Measurements from ENCODE around the gene EFCAB11. TPM values are rescaled to one million over a fixed set of nuclear protein-coding genes. Genes with fewer than 3 reads are reported as not detected.

EFCAB11 gene
- total RNA-seq, 6 donors from 2014 or later: 1.9 to 9.4 (median 4.6) TPM

DNA sequence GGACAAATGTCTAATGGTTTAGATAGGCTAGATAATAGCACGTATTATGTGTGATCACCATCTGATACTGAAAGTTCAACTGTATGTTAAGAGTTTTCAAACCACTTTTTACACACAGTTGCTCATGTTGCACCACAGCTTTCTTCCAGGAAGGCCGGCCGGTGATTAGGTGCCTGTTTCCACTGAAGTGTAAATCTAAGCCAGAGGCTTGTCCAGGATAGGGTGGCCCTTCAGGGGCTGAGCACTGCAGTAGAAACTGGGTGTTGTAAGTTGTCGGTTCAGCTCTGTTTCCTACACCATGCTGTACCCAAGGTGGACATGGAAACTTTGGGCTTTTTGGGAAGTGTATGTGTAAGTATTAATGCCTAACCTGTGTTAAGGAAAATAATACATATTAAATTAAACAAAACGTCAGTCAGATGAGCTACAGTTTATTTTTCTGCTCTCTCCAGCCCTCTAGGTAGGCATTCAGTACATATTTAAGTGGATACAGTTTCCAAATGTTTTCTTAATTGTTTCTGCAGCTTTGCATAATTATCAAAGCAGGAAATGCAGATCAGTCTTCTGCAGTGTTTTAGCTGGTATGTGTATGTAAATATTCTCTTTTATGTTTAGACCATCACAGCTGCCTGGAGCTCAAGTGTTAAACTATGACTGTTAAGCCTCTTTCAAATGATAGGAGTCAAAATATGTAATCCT lies 32.1 kb upstream of the EFCAB11 start:
- Histone ChIP-seq H3K9me3 (no peaks in the 10 kb centered on the region), H3K4me1 (no peaks in the 10 kb centered on the region), H3K36me3 (peaks cover 0 to 48% (median 11%) of the 10 kb centered on the region in 4 donors), H3K4me3 (no peak overlapping the region), H3K27me3 (no peaks in the 10 kb centered on the region), H3K27ac (no peak overlapping the region)
- 85 to 89% methylated on average over 5 of the region's 5 CpGs for WGBS, 2 donors
- TF ChIP-seq, protein P1, sequence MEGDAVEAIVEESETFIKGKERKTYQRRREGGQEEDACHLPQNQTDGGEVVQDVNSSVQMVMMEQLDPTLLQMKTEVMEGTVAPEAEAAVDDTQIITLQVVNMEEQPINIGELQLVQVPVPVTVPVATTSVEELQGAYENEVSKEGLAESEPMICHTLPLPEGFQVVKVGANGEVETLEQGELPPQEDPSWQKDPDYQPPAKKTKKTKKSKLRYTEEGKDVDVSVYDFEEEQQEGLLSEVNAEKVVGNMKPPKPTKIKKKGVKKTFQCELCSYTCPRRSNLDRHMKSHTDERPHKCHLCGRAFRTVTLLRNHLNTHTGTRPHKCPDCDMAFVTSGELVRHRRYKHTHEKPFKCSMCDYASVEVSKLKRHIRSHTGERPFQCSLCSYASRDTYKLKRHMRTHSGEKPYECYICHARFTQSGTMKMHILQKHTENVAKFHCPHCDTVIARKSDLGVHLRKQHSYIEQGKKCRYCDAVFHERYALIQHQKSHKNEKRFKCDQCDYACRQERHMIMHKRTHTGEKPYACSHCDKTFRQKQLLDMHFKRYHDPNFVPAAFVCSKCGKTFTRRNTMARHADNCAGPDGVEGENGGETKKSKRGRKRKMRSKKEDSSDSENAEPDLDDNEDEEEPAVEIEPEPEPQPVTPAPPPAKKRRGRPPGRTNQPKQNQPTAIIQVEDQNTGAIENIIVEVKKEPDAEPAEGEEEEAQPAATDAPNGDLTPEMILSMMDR (IDR thresholded peaks at IDR 0.05): no peak
- no peak for TF ChIP-seq POLR2AphosphoS5 (IDR thresholded peaks at IDR 0.05)
- no peak for TF ChIP-seq EP300 (IDR thresholded peaks at IDR 0.05)
- no peak for TF ChIP-seq POLR2A (IDR thresholded peaks at IDR 0.05)
- DNase-seq (no peak), ATAC-seq (ENCODE audit: low FRiP score in 2 of 2) (no peak)

DNA sequence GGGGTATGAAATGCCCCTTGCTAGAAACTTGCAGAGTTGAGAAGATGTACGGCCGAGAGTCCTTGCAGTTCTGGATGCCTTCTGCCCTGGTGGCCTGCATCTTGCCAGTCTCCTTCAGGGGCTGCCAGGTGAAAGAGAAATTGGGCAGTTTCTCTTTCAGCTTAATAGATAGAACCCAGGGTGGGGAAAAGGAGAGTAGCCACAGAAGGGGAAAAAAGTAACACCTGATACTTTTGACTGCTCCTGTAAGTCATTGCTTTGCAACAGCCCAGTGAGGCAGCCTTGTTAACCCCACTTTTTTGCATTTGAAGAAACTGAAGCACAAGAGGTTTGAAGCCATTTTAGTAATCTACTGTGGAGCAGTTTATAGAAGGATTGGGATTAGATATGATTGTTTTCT lies 28.8 kb upstream of the EFCAB11 start:
- 93 to 100% methylated on average over 2 of the region's 2 CpGs for WGBS, 2 donors
- TF ChIP-seq POLR2AphosphoS5 (IDR thresholded peaks at IDR 0.05): no peak
- no peak for TF ChIP-seq EP300 (IDR thresholded peaks at IDR 0.05)
- TF ChIP-seq POLR2A (IDR thresholded peaks at IDR 0.05): no peak
- TF ChIP-seq, protein P1 (IDR thresholded peaks at IDR 0.05): no peak
- H3K27ac ChIP-seq: no peak overlapping the region
- H3K36me3 ChIP-seq: peaks cover 0 to 55% (median 17%) of the 10 kb centered on the region in 4 donors
- H3K4me1 ChIP-seq: no peaks in the 10 kb centered on the region
- ATAC-seq (ENCODE audit: low FRiP score in 2 of 2) (no peak), DNase-seq (no peak)
- H3K4me3 ChIP-seq: no peak overlapping the region
- H3K9me3 ChIP-seq: no peaks in the 10 kb centered on the region
- H3K27me3 ChIP-seq: no peaks in the 10 kb centered on the region

GRCh38 chr14:89978656-89979055 lies 24.1 kb upstream of the EFCAB11 start:
- TF ChIP-seq, protein P1 (IDR thresholded peaks at IDR 0.05): no peak
- no peak for TF ChIP-seq POLR2AphosphoS5 (IDR thresholded peaks at IDR 0.05)
- TF ChIP-seq EP300 (IDR thresholded peaks at IDR 0.05): no peak
- no peak for TF ChIP-seq POLR2A (IDR thresholded peaks at IDR 0.05)
- DNase-seq (no peak), ATAC-seq (ENCODE audit: low FRiP score in 2 of 2) (no peak)
- 90% methylated on average over 4 of the region's 4 CpGs for WGBS, 2 donors
- Histone ChIP-seq H3K9me3 (no peaks in the 10 kb centered on the region), H3K27me3 (no peaks in the 10 kb centered on the region), H3K36me3 (peaks cover 0 to 44% (median 15%) of the 10 kb centered on the region in 4 donors), H3K4me1 (no peaks in the 10 kb centered on the region), H3K4me3 (no peak overlapping the region), H3K27ac (no peak overlapping the region)

DNA sequence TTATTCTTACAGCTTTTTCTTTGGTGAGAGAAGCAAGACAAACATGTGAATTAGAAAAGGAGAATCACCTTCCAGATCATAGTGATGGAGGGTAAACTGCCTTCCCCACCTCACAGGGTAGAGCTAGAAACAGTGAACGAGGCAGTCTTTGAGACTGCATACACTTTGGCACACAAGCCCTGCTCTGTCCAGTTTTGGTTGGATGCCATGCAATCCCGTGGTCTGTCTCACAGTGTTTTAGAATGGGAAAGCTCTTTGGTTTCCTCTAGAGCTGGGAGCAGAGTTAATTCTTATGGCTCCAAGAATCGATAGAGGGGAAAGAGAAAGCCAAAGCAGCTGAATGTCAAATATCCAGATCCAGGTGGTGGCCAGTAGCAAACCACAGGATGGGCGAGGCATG lies 23.1 kb upstream of the EFCAB11 start:
- no peak for TF ChIP-seq EP300 (IDR thresholded peaks at IDR 0.05)
- no peak for TF ChIP-seq POLR2AphosphoS5 (IDR thresholded peaks at IDR 0.05)
- TF ChIP-seq POLR2A (IDR thresholded peaks at IDR 0.05): no peak
- TF ChIP-seq, protein P1 (IDR thresholded peaks at IDR 0.05): no peak
- DNase-seq (no peak), ATAC-seq (ENCODE audit: low FRiP score in 2 of 2) (no peak)
- Histone ChIP-seq H3K4me3 (no peak overlapping the region), H3K9me3 (no peaks in the 10 kb centered on the region), H3K27ac (no peak overlapping the region), H3K36me3 (peaks cover 0 to 37% (median 15%) of the 10 kb centered on the region in 4 donors), H3K27me3 (no peaks in the 10 kb centered on the region), H3K4me1 (no peaks in the 10 kb centered on the region)
- WGBS, 2 donors: 94 to 95% methylated on average over 4 of the region's 4 CpGs
